ENCODE results near the gene MTRF1L. TPM values are rescaled to one million over a fixed set of nuclear protein-coding genes. Genes with fewer than 3 reads are reported as not detected.

Gene MTRF1L
- 10 to 100 TPM; 21.0 to 36.1 (median 28.1) TPM for polyA plus RNA-seq (ENCODE audit: insufficient read length in 4 of 4)

GRCh38 chr6:153002613-153003365 is at the start of gene MTRF1L:
MTRF1L (minus strand) TSS chr6:153002709; CDS start chr6:153002685, 24 bp downstream.
- peak; percentile 91 to 94 (median 92) for DNase-seq (ENCODE audit: low read depth in 4 of 4, low spot score in 3 of 4)

GRCh38 chr6:153051801-153052200 is 49.3 kb upstream of the MTRF1L start:
- DNase-seq (ENCODE audit: low read depth in 4 of 4, low spot score in 3 of 4), result no peak

GRCh38 chr6:153048631-153049030 is 46.1 kb upstream of the MTRF1L start:
- no peak for DNase-seq (ENCODE audit: low read depth in 4 of 4, low spot score in 3 of 4)

GRCh38 chr6:153047386-153047785 is 44.9 kb upstream of the MTRF1L start:
- DNase-seq (ENCODE audit: low read depth in 4 of 4, low spot score in 3 of 4), result no peak

- DNase-seq (ENCODE audit: low read depth in 4 of 4, low spot score in 3 of 4), result no peak
Observed at GRCh38 chr6:153045271-153045670, 42.8 kb upstream of the MTRF1L start.

- no peak for DNase-seq (ENCODE audit: low read depth in 4 of 4, low spot score in 3 of 4)
Observed at GRCh38 chr6:153044295-153044694, 41.8 kb upstream of the MTRF1L start.

GRCh38 chr6:153043719-153044118 is 41.2 kb upstream of the MTRF1L start:
- DNase-seq (ENCODE audit: low read depth in 4 of 4, low spot score in 3 of 4), result no peak

GRCh38 chr6:153038378-153039057 is 36.0 kb upstream of the MTRF1L start:
- DNase-seq (ENCODE audit: low read depth in 4 of 4, low spot score in 3 of 4), result no peak

GRCh38 chr6:153034139-153034538 is 31.6 kb upstream of the MTRF1L start:
- DNase-seq (ENCODE audit: low read depth in 4 of 4, low spot score in 3 of 4), result no peak

- peak in 1 of 4 donors; percentile 9 for DNase-seq (ENCODE audit: low read depth in 4 of 4, low spot score in 3 of 4)
Observed at GRCh38 chr6:153032255-153032882, 29.9 kb upstream of the MTRF1L start.

GRCh38 chr6:153031335-153031955 is 28.9 kb upstream of the MTRF1L start:
- no peak for DNase-seq (ENCODE audit: low read depth in 4 of 4, low spot score in 3 of 4)

- DNase-seq (ENCODE audit: low read depth in 4 of 4, low spot score in 3 of 4), result no peak
Observed at GRCh38 chr6:153028963-153029362, 26.5 kb upstream of the MTRF1L start.

GRCh38 chr6:153028286-153028685 is 25.8 kb upstream of the MTRF1L start:
- no peak for DNase-seq (ENCODE audit: low read depth in 4 of 4, low spot score in 3 of 4)

- DNase-seq (ENCODE audit: low read depth in 4 of 4, low spot score in 3 of 4), result no peak
Observed at GRCh38 chr6:153027480-153027879, 25.0 kb upstream of the MTRF1L start.

GRCh38 chr6:153024709-153025017 is 22.2 kb upstream of the MTRF1L start:
- no peak for DNase-seq (ENCODE audit: low read depth in 4 of 4, low spot score in 3 of 4)

- peak in 1 of 4 donors; percentile 29 for DNase-seq (ENCODE audit: low read depth in 4 of 4, low spot score in 3 of 4)
Observed at GRCh38 chr6:153023977-153024708, 21.6 kb upstream of the MTRF1L start.

GRCh38 chr6:153018355-153018754 is 15.8 kb upstream of the MTRF1L start:
- DNase-seq (ENCODE audit: low read depth in 4 of 4, low spot score in 3 of 4), result no peak

GRCh38 chr6:153016846-153017245 is 14.3 kb upstream of the MTRF1L start:
- DNase-seq (ENCODE audit: low read depth in 4 of 4, low spot score in 3 of 4), result no peak

GRCh38 chr6:153015094-153015640 is 12.7 kb upstream of the MTRF1L start:
- DNase-seq (ENCODE audit: low read depth in 4 of 4, low spot score in 3 of 4), result no peak

- no peak for DNase-seq (ENCODE audit: low read depth in 4 of 4, low spot score in 3 of 4)
Observed at GRCh38 chr6:153013438-153013837, 10.9 kb upstream of the MTRF1L start.
